Activated CD8-positive, alpha-beta T cell treated with anti-CD3 and anti-CD28 coated beads, Interleukin-2, amount 10 ng/mL, durations not matched to agents 7 days and 5 days (primary cell): Measurements from ENCODE around the gene ZNF75A. TPM values are rescaled to one million over a fixed set of nuclear protein-coding genes. Genes with fewer than 3 reads are reported as not detected.

Source experiments
- ATAC-seq: fragments of 150-1000 bp; cut with Tn5 transposase; one replicate; pipeline ENCODE4 v1.10.0; 2021; ENCODE audit warnings: moderate library complexity
- CTCF ChIA-PET: fragments of 350-600 bp; sonication (Branson Sonifier 250); formaldehyde crosslinking; loops from one replicate; lab custom pipeline; 2021; ENCODE audit warnings: antibody characterized with exemption; lab: Charles Lee
- POLR2A ChIA-PET: fragments of 350-600 bp; sonication (Branson Sonifier 250); formaldehyde crosslinking; loops from one replicate; lab custom pipeline; 2021; ENCODE audit warnings: antibody characterized with exemption; lab: Charles Lee
- DNase-seq: peaks from one replicate; pipeline ENCODE4 v3.0.0-alpha.2; 2020
- H3K27ac Mint-ChIP-seq: one replicate; pipeline ENCODE4 v1.8.0; 2021; ENCODE audit warnings: mild to moderate bottlenecking, mixed read lengths
- H3K27me3 Mint-ChIP-seq: one replicate; pipeline ENCODE4 v1.8.0; 2021; ENCODE audit warnings: low read depth, mixed read lengths
- H3K36me3 Mint-ChIP-seq: one replicate; pipeline ENCODE4 v1.8.0; 2021; ENCODE audit warnings: low read depth, mixed read lengths
- H3K4me1 Mint-ChIP-seq: one replicate; pipeline ENCODE4 v1.8.0; 2021; ENCODE audit warnings: low read depth, mixed read lengths
- H3K4me3 Mint-ChIP-seq: one replicate; pipeline ENCODE4 v1.8.0; 2021; ENCODE audit warnings: mild to moderate bottlenecking, mixed read lengths
- H3K9me3 Mint-ChIP-seq: one replicate; pipeline ENCODE4 v1.8.0; 2022; ENCODE audit warnings: mixed read lengths; ENCODE audit not compliant: insufficient read depth
- total RNA-seq, 2 experiments: library from RNA; stranded (reverse); gene quantifications; one replicate each; pipeline ENCODE4 v1.2.3, GENCODE V29; 2021

Gene ZNF75A
- total RNA-seq, 2 experiments from 2014 or later = 38.6 to 40.0 TPM

GRCh38 chr16:3292604-3293003 lies 12.7 kb upstream of the ZNF75A start:
- ATAC-seq (no peak), DNase-seq (no peak)
- H3K4me3 Mint-ChIP-seq = no peak overlapping the region
- H3K27me3 Mint-ChIP-seq = no peaks in the 10 kb centered on the region
- peaks cover 84% of the 10 kb centered on the region for H3K36me3 Mint-ChIP-seq
- CTCF ChIA-PET = no interaction called here
- peaks cover 75% of the 10 kb centered on the region for H3K9me3 Mint-ChIP-seq
- H3K4me1 Mint-ChIP-seq = no peaks in the 10 kb centered on the region
- H3K27ac Mint-ChIP-seq = no peak overlapping the region
- POLR2A ChIA-PET = interaction anchor here (1.8 to 1.9 kb wide), 2 partner anchors 10 to 13 kb away, joined by 5 read pairs; partner anchors contain the start of genes TIGD7, ZNF263 and ZNF75A

- H3K9me3 Mint-ChIP-seq = peaks cover 82% of the 10 kb centered on the region
- no peaks in the 10 kb centered on the region for H3K4me1 Mint-ChIP-seq
- ATAC-seq (no peak), DNase-seq (no peak)
- H3K36me3 Mint-ChIP-seq = peaks cover 79% of the 10 kb centered on the region
- CTCF ChIA-PET = no interaction called here
- no peaks in the 10 kb centered on the region for H3K27me3 Mint-ChIP-seq
- no peak overlapping the region for H3K4me3 Mint-ChIP-seq
- POLR2A ChIA-PET = interaction anchor here (1.5 kb wide), 1 partner anchor 60 kb away, joined by 4 read pairs; the partner anchor contains the start of gene ZNF200
- H3K27ac Mint-ChIP-seq = no peak overlapping the region
Measured at GRCh38 chr16:3295209-3295608, 10.1 kb upstream of the ZNF75A start.

- no peak for ATAC-seq
- Mint-ChIP-seq H3K27me3 (no peaks in the 10 kb centered on the region), H3K9me3 (peaks cover 82% of the 10 kb centered on the region), H3K4me3 (no peak overlapping the region), H3K4me1 (no peaks in the 10 kb centered on the region), H3K27ac (no peak overlapping the region), H3K36me3 (peaks cover 78% of the 10 kb centered on the region)
- ChIA-PET CTCF (no interaction called here), POLR2A (interaction anchor here (0.9 to 1.5 kb wide), 3 partner anchors 11 to 61 kb away, joined by 3 to 4 read pairs (median 4); partner anchors contain the start of genes ZNF200 and ZNF263)
- DNase-seq = no peak
Measured at GRCh38 chr16:3295783-3296182, 9.5 kb upstream of the ZNF75A start.

- H3K4me1 Mint-ChIP-seq = peaks cover 22% of the 10 kb centered on the region
- ATAC-seq = no peak
- ChIA-PET POLR2A (interaction anchor here (0.6 to 1.3 kb wide), 6 partner anchors 20 to 176 kb away, joined by 3 to 9 read pairs (median 4); partner anchors contain the start of gene ZNF174), CTCF (interaction anchor here (1.0 to 2.1 kb wide), 4 partner anchors 20 to 157 kb away, joined by 4 to 6 read pairs (median 5); no protein-coding TSS in a partner anchor)
- peak overlapping the region; percentile 73 for H3K4me3 Mint-ChIP-seq
- peaks cover 78% of the 10 kb centered on the region for H3K36me3 Mint-ChIP-seq
- H3K27ac Mint-ChIP-seq = peak overlapping the region; percentile 89
- DNase-seq = no peak
- peaks cover 61% of the 10 kb centered on the region for H3K9me3 Mint-ChIP-seq
- no peaks in the 10 kb centered on the region for H3K27me3 Mint-ChIP-seq
Measured at GRCh38 chr16:3304370-3304769, 927 bp upstream of the ZNF75A start.

GRCh38 chr16:3306078-3306477 lies 781 bp downstream of the ZNF75A start:
- ATAC-seq (no peak), DNase-seq (no peak)
- H3K4me1 Mint-ChIP-seq = peaks cover 22% of the 10 kb centered on the region
- H3K4me3 Mint-ChIP-seq = peak overlapping the region; percentile 73
- CTCF ChIA-PET = interaction anchor here (0.8 to 2.1 kb wide), 2 partner anchors 22 to 95 kb away, joined by 3 to 5 read pairs; partner anchors contain the start of genes ZNF174 and ZSCAN32
- H3K36me3 Mint-ChIP-seq = peaks cover 79% of the 10 kb centered on the region
- H3K27me3 Mint-ChIP-seq = no peaks in the 10 kb centered on the region
- peak overlapping the region; percentile 89 for H3K27ac Mint-ChIP-seq
- POLR2A ChIA-PET = interaction anchor here (0.6 to 1.8 kb wide), 12 partner anchors 10 to 95 kb away, joined by 3 to 9 read pairs (median 5); partner anchors contain the start of genes ZNF174, ZNF263 and ZSCAN32
- H3K9me3 Mint-ChIP-seq = peaks cover 45% of the 10 kb centered on the region

GRCh38 chr16:3311496-3311895 lies 6.2 kb downstream of the ZNF75A start:
- H3K27me3 Mint-ChIP-seq = no peaks in the 10 kb centered on the region
- peaks cover 5% of the 10 kb centered on the region for H3K4me1 Mint-ChIP-seq
- ATAC-seq (no peak), DNase-seq (no peak)
- no peak overlapping the region for H3K4me3 Mint-ChIP-seq
- no peak overlapping the region for H3K27ac Mint-ChIP-seq
- CTCF ChIA-PET = no interaction called here
- POLR2A ChIA-PET = no interaction called here
- H3K36me3 Mint-ChIP-seq = peaks cover 93% of the 10 kb centered on the region
- peaks cover 66% of the 10 kb centered on the region for H3K9me3 Mint-ChIP-seq

GRCh38 chr16:3317315-3317999 lies 12.2 kb downstream of the ZNF75A start:
- ATAC-seq (no peak), DNase-seq (no peak)
- Mint-ChIP-seq H3K4me1 (no peaks in the 10 kb centered on the region), H3K36me3 (peaks cover 62% of the 10 kb centered on the region), H3K27me3 (no peaks in the 10 kb centered on the region), H3K4me3 (no peak overlapping the region), H3K9me3 (peaks cover 83% of the 10 kb centered on the region), H3K27ac (no peak overlapping the region)
- POLR2A ChIA-PET = interaction anchor here (0.6 to 1.2 kb wide), 3 partner anchors 12 to 48 kb away, joined by 3 read pairs; partner anchors contain the start of genes TIGD7 and ZNF75A
- CTCF ChIA-PET = no interaction called here

GRCh38 chr16:3321816-3322215 lies 16.5 kb downstream of the ZNF75A start:
- H3K27ac Mint-ChIP-seq = no peak overlapping the region
- ChIA-PET POLR2A (interaction anchor here (0.6 kb wide), 1 partner anchor 755 kb away, joined by 4 read pairs; no protein-coding TSS in a partner anchor), CTCF (no interaction called here)
- H3K4me3 Mint-ChIP-seq = no peak overlapping the region
- H3K9me3 Mint-ChIP-seq = peaks cover 46% of the 10 kb centered on the region
- DNase-seq = no peak
- H3K27me3 Mint-ChIP-seq = no peaks in the 10 kb centered on the region
- H3K36me3 Mint-ChIP-seq = peaks cover 24% of the 10 kb centered on the region
- no peaks in the 10 kb centered on the region for H3K4me1 Mint-ChIP-seq
- no peak for ATAC-seq

GRCh38 chr16:3327514-3327913 lies 22.2 kb downstream of the ZNF75A start:
- Mint-ChIP-seq H3K27ac (no peak overlapping the region), H3K36me3 (no peaks in the 10 kb centered on the region), H3K9me3 (peaks cover 11% of the 10 kb centered on the region), H3K4me3 (no peak overlapping the region), H3K4me1 (no peaks in the 10 kb centered on the region), H3K27me3 (no peaks in the 10 kb centered on the region)
- DNase-seq = no peak
- CTCF ChIA-PET = no interaction called here
- POLR2A ChIA-PET = no interaction called here
- ATAC-seq = no peak

- DNase-seq (no peak), ATAC-seq (no peak)
- Mint-ChIP-seq H3K4me1 (no peaks in the 10 kb centered on the region), H3K27me3 (no peaks in the 10 kb centered on the region), H3K27ac (no peak overlapping the region), H3K9me3 (peaks cover 12% of the 10 kb centered on the region), H3K36me3 (no peaks in the 10 kb centered on the region), H3K4me3 (no peak overlapping the region)
- ChIA-PET CTCF (no interaction called here), POLR2A (no interaction called here)
Measured at GRCh38 chr16:3328104-3328503, 22.8 kb downstream of the ZNF75A start.

- Mint-ChIP-seq H3K4me3 (no peak overlapping the region), H3K27ac (no peak overlapping the region), H3K9me3 (peaks cover 14% of the 10 kb centered on the region), H3K36me3 (no peaks in the 10 kb centered on the region), H3K4me1 (no peaks in the 10 kb centered on the region), H3K27me3 (no peaks in the 10 kb centered on the region)
- CTCF ChIA-PET = no interaction called here
- ATAC-seq (no peak), DNase-seq (no peak)
- POLR2A ChIA-PET = no interaction called here
Measured at GRCh38 chr16:3328643-3329042, 23.3 kb downstream of the ZNF75A start.

- ATAC-seq = no peak
- no peak for DNase-seq
- Mint-ChIP-seq H3K27ac (no peak overlapping the region), H3K4me1 (no peaks in the 10 kb centered on the region), H3K36me3 (peaks cover 2% of the 10 kb centered on the region), H3K27me3 (no peaks in the 10 kb centered on the region), H3K4me3 (no peak overlapping the region), H3K9me3 (peaks cover 8% of the 10 kb centered on the region)
- ChIA-PET CTCF (no interaction called here), POLR2A (interaction anchor here (1.1 kb wide), 1 partner anchor 9 kb away, joined by 3 read pairs; no protein-coding TSS in a partner anchor)
Measured at GRCh38 chr16:3346041-3346440, 40.7 kb downstream of the ZNF75A start.
